ENCODE measurements around the gene IRX6. TPM values are rescaled to one million over a fixed set of nuclear protein-coding genes. Genes with fewer than 3 reads are reported as not detected.

The IRX6 gene
- total RNA-seq, 1 donor from 2014 or later: 0.18 TPM

- TF ChIP-seq CTCF (IDR thresholded peaks at IDR 0.05): no peak
- DNase-seq (no peak), ATAC-seq (ENCODE audit: low read depth) (no peak)
- no peaks in the 10 kb centered on the region for H3K4me1 Mint-ChIP-seq
- H3K9me3 Mint-ChIP-seq: peaks cover 15% of the 10 kb centered on the region
- no peak overlapping the region for H3K27ac Mint-ChIP-seq
- no peaks in the 10 kb centered on the region for H3K36me3 Mint-ChIP-seq (ENCODE audit: low read depth)
- ChIA-PET POLR2A (no interaction called here), CTCF (no interaction called here)
- peaks cover 2% of the 10 kb centered on the region for H3K27me3 Mint-ChIP-seq
- H3K4me3 Mint-ChIP-seq: no peak overlapping the region
- intact Hi-C loops (cut with micrococcal nuclease): no loop called here
These were observed 38.4 kb upstream of the IRX6 start for GRCh38 chr16:55285586-55285985.

GRCh38 chr16:55289353-55289752 is 34.6 kb upstream of the IRX6 start:
- DNase-seq (no peak), ATAC-seq (ENCODE audit: low read depth) (no peak)
- H3K27me3 Mint-ChIP-seq: peaks cover 3% of the 10 kb centered on the region
- ChIA-PET POLR2A (no interaction called here), CTCF (no interaction called here)
- intact Hi-C loops (cut with micrococcal nuclease): no loop called here
- H3K27ac Mint-ChIP-seq: no peak overlapping the region
- no peak for TF ChIP-seq CTCF (IDR thresholded peaks at IDR 0.05)
- H3K36me3 Mint-ChIP-seq (ENCODE audit: low read depth): no peaks in the 10 kb centered on the region
- H3K4me3 Mint-ChIP-seq: no peak overlapping the region
- H3K4me1 Mint-ChIP-seq: no peaks in the 10 kb centered on the region
- H3K9me3 Mint-ChIP-seq: peaks cover 15% of the 10 kb centered on the region

GRCh38 chr16:55291847-55292246 is 32.2 kb upstream of the IRX6 start:
- intact Hi-C loops (cut with micrococcal nuclease): no loop called here
- ChIA-PET POLR2A (no interaction called here), CTCF (no interaction called here)
- Mint-ChIP-seq H3K27me3 (peaks cover 1% of the 10 kb centered on the region), H3K9me3 (peaks cover 15% of the 10 kb centered on the region), H3K4me3 (no peak overlapping the region), H3K27ac (no peak overlapping the region), H3K4me1 (no peaks in the 10 kb centered on the region), H3K36me3 (ENCODE audit: low read depth) (no peaks in the 10 kb centered on the region)
- no peak for TF ChIP-seq CTCF (IDR thresholded peaks at IDR 0.05)
- ATAC-seq (ENCODE audit: low read depth) (no peak), DNase-seq (no peak)

- DNase-seq: no peak
- TF ChIP-seq CTCF (IDR thresholded peaks at IDR 0.05): no peak
- intact Hi-C loops (cut with micrococcal nuclease): no loop called here
- H3K36me3 Mint-ChIP-seq (ENCODE audit: low read depth): no peaks in the 10 kb centered on the region
- no peak overlapping the region for H3K27ac Mint-ChIP-seq
- no peak overlapping the region for H3K4me3 Mint-ChIP-seq
- H3K4me1 Mint-ChIP-seq: no peaks in the 10 kb centered on the region
- ATAC-seq (ENCODE audit: low read depth): no peak
- ChIA-PET CTCF (no interaction called here), POLR2A (no interaction called here)
- peaks cover 1% of the 10 kb centered on the region for H3K27me3 Mint-ChIP-seq
- H3K9me3 Mint-ChIP-seq: peaks cover 9% of the 10 kb centered on the region
These were observed 31.5 kb upstream of the IRX6 start for GRCh38 chr16:55292491-55292890.

GRCh38 chr16:55294129-55294528 is 29.9 kb upstream of the IRX6 start:
- ATAC-seq (ENCODE audit: low read depth): no peak
- Mint-ChIP-seq H3K27me3 (peaks cover 1% of the 10 kb centered on the region), H3K4me3 (no peak overlapping the region), H3K27ac (no peak overlapping the region), H3K36me3 (ENCODE audit: low read depth) (no peaks in the 10 kb centered on the region), H3K4me1 (no peaks in the 10 kb centered on the region), H3K9me3 (peaks cover 3% of the 10 kb centered on the region)
- intact Hi-C loops (cut with micrococcal nuclease): no loop called here
- DNase-seq: no peak
- no peak for TF ChIP-seq CTCF (IDR thresholded peaks at IDR 0.05)
- CTCF ChIA-PET: no interaction called here
- POLR2A ChIA-PET: no interaction called here

All from activated B cell treated with CpG ODN at 0.5 μM for 24 hours (primary cell).